ENCODE measurements around the gene QPCTL.

QPCTL gene

GRCh38 chr19:45650722-45651121, 41.7 kb upstream of the QPCTL start:
- Histone ChIP-seq H3K27me3 (ENCODE audit: insufficient read depth, poor library complexity, severe bottlenecking) (peaks cover 12% of the 10 kb centered on the region), H3K27ac (replicated peaks) (no peak overlapping the region), H3K4me3 (replicated peaks; ENCODE audit: insufficient read depth, low read length) (no peak overlapping the region)
- TF ChIP-seq GABPA (IDR thresholded peaks at IDR 0.05; ENCODE audit: low read depth) (no peak), SPI1 (IDR thresholded peaks at IDR 0.05; ENCODE audit: borderline replicate concordance, low read depth) (no peak), POLR2AphosphoS5 (IDR thresholded peaks at IDR 0.05; ENCODE audit: low read depth) (no peak)
- TF ChIP-seq, protein P1, sequence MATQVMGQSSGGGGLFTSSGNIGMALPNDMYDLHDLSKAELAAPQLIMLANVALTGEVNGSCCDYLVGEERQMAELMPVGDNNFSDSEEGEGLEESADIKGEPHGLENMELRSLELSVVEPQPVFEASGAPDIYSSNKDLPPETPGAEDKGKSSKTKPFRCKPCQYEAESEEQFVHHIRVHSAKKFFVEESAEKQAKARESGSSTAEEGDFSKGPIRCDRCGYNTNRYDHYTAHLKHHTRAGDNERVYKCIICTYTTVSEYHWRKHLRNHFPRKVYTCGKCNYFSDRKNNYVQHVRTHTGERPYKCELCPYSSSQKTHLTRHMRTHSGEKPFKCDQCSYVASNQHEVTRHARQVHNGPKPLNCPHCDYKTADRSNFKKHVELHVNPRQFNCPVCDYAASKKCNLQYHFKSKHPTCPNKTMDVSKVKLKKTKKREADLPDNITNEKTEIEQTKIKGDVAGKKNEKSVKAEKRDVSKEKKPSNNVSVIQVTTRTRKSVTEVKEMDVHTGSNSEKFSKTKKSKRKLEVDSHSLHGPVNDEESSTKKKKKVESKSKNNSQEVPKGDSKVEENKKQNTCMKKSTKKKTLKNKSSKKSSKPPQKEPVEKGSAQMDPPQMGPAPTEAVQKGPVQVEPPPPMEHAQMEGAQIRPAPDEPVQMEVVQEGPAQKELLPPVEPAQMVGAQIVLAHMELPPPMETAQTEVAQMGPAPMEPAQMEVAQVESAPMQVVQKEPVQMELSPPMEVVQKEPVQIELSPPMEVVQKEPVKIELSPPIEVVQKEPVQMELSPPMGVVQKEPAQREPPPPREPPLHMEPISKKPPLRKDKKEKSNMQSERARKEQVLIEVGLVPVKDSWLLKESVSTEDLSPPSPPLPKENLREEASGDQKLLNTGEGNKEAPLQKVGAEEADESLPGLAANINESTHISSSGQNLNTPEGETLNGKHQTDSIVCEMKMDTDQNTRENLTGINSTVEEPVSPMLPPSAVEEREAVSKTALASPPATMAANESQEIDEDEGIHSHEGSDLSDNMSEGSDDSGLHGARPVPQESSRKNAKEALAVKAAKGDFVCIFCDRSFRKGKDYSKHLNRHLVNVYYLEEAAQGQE (IDR thresholded peaks at IDR 0.05; ENCODE audit: insufficient replicate concordance, low read depth): no peak
- no peak for DNase-seq (ENCODE audit: low read depth in 1 of 2, low spot score in 1 of 2)

- no peak for DNase-seq (ENCODE audit: low read depth in 1 of 2, low spot score in 1 of 2)
- H3K27me3 ChIP-seq (ENCODE audit: insufficient read depth, poor library complexity, severe bottlenecking): no peaks in the 10 kb centered on the region
- TF ChIP-seq SPI1 (IDR thresholded peaks at IDR 0.05; ENCODE audit: borderline replicate concordance, low read depth) (no peak), CTCF (IDR thresholded peaks at IDR 0.05; ENCODE audit: insufficient read depth, low read length) (no peak), GABPA (IDR thresholded peaks at IDR 0.05; ENCODE audit: low read depth) (no peak), POLR2AphosphoS5 (IDR thresholded peaks at IDR 0.05; ENCODE audit: low read depth) (no peak)
- TF ChIP-seq, protein P1 (IDR thresholded peaks at IDR 0.05; ENCODE audit: insufficient replicate concordance, low read depth): no peak
- H3K4me3 ChIP-seq (replicated peaks; ENCODE audit: insufficient read depth, low read length): no peak overlapping the region
- H3K27ac ChIP-seq (replicated peaks): no peak overlapping the region
Observed at GRCh38 chr19:45653634-45654033, 38.8 kb upstream of the QPCTL start.

DNA sequence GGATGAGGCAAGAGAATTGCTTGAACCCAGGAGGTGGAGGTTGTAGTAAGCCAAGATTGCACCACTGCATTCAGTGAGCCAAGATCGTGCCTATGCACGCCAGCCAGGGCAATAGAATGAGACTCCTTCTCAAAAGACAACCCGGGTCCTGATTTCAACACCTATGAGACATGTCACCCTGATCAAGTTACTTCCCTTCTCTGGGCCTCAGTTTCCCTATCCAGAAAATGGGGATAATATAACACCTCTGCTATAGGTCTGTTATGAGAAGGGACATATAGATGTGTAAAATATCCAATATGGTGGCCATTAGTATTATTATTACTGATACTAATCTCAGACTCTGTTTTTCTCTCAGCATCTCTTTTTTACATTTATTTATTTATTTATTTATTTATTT, 37.4 kb upstream of the QPCTL start:
- Histone ChIP-seq H3K27me3 (ENCODE audit: insufficient read depth, poor library complexity, severe bottlenecking) (no peaks in the 10 kb centered on the region), H3K4me3 (replicated peaks; ENCODE audit: insufficient read depth, low read length) (no peak overlapping the region), H3K27ac (replicated peaks) (no peak overlapping the region)
- DNase-seq (ENCODE audit: low read depth in 1 of 2, low spot score in 1 of 2): no peak
- TF ChIP-seq SPI1 (IDR thresholded peaks at IDR 0.05; ENCODE audit: borderline replicate concordance, low read depth) (no peak), CTCF (IDR thresholded peaks at IDR 0.05; ENCODE audit: insufficient read depth, low read length) (no peak), GABPA (IDR thresholded peaks at IDR 0.05; ENCODE audit: low read depth) (no peak), POLR2AphosphoS5 (IDR thresholded peaks at IDR 0.05; ENCODE audit: low read depth) (no peak)
- TF ChIP-seq, protein P1 (IDR thresholded peaks at IDR 0.05; ENCODE audit: insufficient replicate concordance, low read depth): no peak
